ENCODE measurements around the gene GDPD3. TPM values are rescaled to one million over a fixed set of nuclear protein-coding genes. Genes with fewer than 3 reads are reported as not detected.

GDPD3 gene
- total RNA-seq, 1 experiment from 2014 or later: 3.8 TPM

DNA sequence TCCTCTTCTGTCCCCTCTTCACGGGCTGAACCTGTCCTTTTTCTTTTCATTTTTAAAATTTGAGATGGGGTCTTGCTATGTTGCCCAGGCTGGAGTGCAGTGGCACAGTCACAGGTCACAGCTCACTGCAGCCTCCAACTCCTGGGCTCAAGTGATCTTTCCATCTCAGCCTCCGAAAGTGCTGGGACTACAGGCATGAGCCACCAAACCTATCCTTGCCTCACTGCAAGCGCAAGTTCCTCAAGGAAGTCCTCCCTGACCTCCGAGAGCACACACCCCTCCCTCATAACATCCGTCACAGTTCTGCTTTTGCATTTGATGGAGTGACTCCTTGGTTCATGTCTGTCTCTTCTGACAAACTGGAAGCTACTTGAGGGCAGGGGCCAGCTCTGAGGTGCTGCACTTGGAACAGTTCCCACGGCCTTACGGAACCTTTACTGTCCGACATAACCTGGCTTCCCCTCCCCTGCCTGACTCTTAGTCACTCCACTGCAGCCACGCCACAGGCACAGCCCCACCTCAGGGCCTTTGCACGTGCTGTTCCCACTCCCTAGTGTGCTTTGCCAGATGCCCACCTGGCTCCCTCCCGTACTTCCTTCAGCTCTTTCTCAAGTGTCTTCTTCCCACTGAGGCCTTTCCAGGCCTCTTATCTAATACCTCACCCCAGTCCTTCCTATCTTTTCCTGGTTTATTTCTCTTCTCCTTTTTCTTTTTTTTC lies 26.0 kb downstream of the GDPD3 start:
- Histone ChIP-seq H4K8ac (replicated peaks; ENCODE audit: insufficient read length, low read depth, low read length) (no peak overlapping the region), H4K5ac (ENCODE audit: insufficient read length, low read depth, low read length) (no peak overlapping the region), H3K9me3 (ENCODE audit: control insufficient read depth, low read depth, low read length) (no peaks in the 10 kb centered on the region), H4K20me1 (ENCODE audit: control insufficient read depth, insufficient read depth, insufficient read length) (no peaks in the 10 kb centered on the region), H2BK15ac (ENCODE audit: low read depth, low read length) (no peak overlapping the region), H3K79me1 (ENCODE audit: insufficient read depth, low read depth, low read length, poor library complexity, severe bottlenecking) (no peaks in the 10 kb centered on the region), H2AK5ac (ENCODE audit: insufficient read length, low read length) (no peak overlapping the region), H3K27ac (ENCODE audit: insufficient read length, low read depth, low read length) (no peak overlapping the region), H3K14ac (ENCODE audit: insufficient read depth, low read length) (no peak overlapping the region; the same call in 1 of the 2 replicates), H2BK120ac (ENCODE audit: low read depth, low read length, poor library complexity, severe bottlenecking) (no peak overlapping the region), H3T11ph (ENCODE audit: low read length) (no peak overlapping the region), H3K4ac (ENCODE audit: low read depth, low read length) (no peak overlapping the region), H3K23ac (ENCODE audit: insufficient read length, low read depth, low read length) (no peak overlapping the region), H3K9ac (ENCODE audit: extremely low read depth, insufficient read length, low read length) (no peak overlapping the region), H2AFZ (ENCODE audit: low read length) (no peak overlapping the region), H3K4me2 (ENCODE audit: insufficient read depth, insufficient read length, low read length) (no peak overlapping the region), H3K56ac (ENCODE audit: insufficient read length, low read depth, low read length) (no peak overlapping the region), H4K91ac (ENCODE audit: insufficient read length, low read depth, low read length) (no peak overlapping the region), H3K23me2 (ENCODE audit: insufficient read length, low read depth, low read length, poor library complexity, severe bottlenecking) (peaks cover 8% of the 10 kb centered on the region), H3K79me2 (ENCODE audit: insufficient read depth, low read length) (no peaks in the 10 kb centered on the region), H2BK20ac (ENCODE audit: low read depth, low read length, poor library complexity, severe bottlenecking) (no peak overlapping the region), H2BK5ac (ENCODE audit: insufficient read length, low read length) (no peak overlapping the region), H2BK12ac (ENCODE audit: insufficient read length, low read depth, low read length) (no peak overlapping the region), H3K27me3 (ENCODE audit: insufficient read depth, low read length) (no peaks in the 10 kb centered on the region), H3K18ac (ENCODE audit: insufficient read length, low read depth, low read length) (no peak overlapping the region), H3K4me1 (ENCODE audit: insufficient read depth, low read length) (no peaks in the 10 kb centered on the region)
- DNase-seq: no peak
- no peak for TF ChIP-seq CTCF (conservative IDR thresholded peaks at IDR 0.05)
- Mint-ChIP-seq H3K4me3 (no peak overlapping the region), H3K9me3 (no peaks in the 10 kb centered on the region; a peak in 1 of 5 replicates), H3K36me3 (ENCODE audit: insufficient read depth in 1 of 3, low read depth in 3 of 3) (peaks cover 17 to 38% (median 38%) of the 10 kb centered on the region in 3 experiments; a peak in 6 of 7 replicates), H3K27me3 (ENCODE audit: low read depth) (peaks cover 4% of the 10 kb centered on the region; the same call in 1 of the 2 replicates), H3K27ac (peak overlapping the region in 1 of 3 experiments; percentile 40; a peak in 1 of 7 replicates), H3K4me1 (peaks cover 4 to 10% of the 10 kb centered on the region in 2 experiments; a peak in 2 of 4 replicates)
- no CpG with 5 or more reads among the region's 11 CpGs for WGBS (ENCODE audit: extremely low coverage, insufficient read length, low lambda C conversion rate)

Measured in H9 (cell line).